ENCODE results near the gene LMAN2L.

LMAN2L gene

DNA sequence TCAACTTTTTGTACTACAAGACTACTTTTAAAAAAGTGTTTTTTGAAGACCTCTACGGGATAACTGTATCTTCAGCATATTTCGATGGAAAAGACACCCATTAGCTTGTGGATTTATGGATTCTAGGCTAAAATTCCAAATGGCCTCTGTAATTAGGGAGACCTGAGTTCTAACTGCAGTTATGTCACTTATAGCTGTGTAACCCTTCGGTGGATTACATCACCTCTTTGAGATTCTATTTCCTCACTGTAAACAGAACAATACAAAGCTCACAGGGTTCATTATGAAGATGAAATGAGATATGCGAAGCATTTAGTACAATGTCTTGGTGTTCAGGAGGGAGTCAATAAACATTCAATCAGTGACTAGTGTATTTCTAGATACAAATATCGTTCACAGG lies 24.2 kb downstream of the LMAN2L start:
- no peak overlapping the region for H3K4me3 ChIP-seq (ENCODE audit: low read depth, low read length)
- DNase-seq (ENCODE audit: low read depth), result no peak
- TF ChIP-seq, protein P1, sequence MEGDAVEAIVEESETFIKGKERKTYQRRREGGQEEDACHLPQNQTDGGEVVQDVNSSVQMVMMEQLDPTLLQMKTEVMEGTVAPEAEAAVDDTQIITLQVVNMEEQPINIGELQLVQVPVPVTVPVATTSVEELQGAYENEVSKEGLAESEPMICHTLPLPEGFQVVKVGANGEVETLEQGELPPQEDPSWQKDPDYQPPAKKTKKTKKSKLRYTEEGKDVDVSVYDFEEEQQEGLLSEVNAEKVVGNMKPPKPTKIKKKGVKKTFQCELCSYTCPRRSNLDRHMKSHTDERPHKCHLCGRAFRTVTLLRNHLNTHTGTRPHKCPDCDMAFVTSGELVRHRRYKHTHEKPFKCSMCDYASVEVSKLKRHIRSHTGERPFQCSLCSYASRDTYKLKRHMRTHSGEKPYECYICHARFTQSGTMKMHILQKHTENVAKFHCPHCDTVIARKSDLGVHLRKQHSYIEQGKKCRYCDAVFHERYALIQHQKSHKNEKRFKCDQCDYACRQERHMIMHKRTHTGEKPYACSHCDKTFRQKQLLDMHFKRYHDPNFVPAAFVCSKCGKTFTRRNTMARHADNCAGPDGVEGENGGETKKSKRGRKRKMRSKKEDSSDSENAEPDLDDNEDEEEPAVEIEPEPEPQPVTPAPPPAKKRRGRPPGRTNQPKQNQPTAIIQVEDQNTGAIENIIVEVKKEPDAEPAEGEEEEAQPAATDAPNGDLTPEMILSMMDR (IDR thresholded peaks at IDR 0.05; ENCODE audit: insufficient read depth, low read depth, low read length, missing control alignments), result no peak

DNA sequence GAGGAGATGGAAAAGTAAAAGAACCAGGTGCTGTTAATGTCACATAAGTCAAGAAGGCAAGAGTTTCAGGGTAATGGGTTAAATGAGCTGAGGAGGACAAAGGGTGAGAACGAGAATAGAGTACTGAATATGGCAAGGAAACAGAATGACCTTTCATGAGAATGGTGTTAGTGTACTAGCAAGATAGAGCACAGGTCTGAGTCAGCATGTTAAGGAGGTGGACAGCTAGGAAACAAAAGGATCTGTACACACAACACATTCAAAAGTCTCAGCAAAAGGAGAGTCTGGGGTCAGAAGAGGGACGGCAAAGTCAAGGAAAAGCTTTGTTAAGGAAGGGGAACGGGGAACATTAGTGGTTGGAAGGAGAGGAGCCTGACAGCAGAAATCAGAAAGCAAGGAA lies 28.9 kb downstream of the LMAN2L start:
- no peak for DNase-seq (ENCODE audit: low read depth)
- TF ChIP-seq, protein P1 (IDR thresholded peaks at IDR 0.05; ENCODE audit: insufficient read depth, low read depth, low read length, missing control alignments), result no peak
- H3K4me3 ChIP-seq (ENCODE audit: low read depth, low read length), result no peak overlapping the region

DNA sequence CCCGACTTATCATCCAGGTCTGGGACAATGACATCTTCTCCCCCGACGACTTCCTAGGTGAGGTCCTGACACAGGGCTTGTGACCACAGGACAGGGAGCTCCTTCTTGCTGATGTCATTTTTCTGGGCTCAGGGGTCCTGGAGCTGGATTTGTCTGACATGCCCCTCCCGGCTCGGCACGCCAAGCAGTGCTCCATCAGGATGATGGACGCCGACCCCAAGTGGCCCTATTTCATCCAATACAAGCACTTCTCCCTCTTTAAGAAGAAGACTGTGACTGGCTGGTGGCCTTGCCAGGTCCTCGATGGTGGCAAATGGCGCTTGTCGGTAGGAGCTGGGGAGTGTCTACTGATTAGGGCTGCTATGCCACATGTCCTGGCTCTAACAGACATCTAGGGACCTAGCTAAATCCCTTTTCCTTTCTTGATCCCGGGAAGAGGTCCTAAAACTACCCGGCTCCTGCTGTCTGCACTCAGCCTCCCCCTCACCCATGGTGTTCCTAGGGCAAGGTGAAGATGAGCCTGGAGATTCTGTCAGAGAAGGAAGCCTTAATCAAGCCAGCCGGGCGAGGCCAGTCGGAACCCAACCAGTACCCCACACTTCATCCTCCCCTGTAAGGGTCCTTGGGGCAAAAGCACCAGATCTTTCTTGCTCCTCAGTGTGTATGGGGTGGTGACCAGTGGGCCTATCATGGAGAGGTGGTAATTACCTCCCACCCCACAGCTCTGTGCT lies 36.7 kb downstream of the LMAN2L start:
- no peak for DNase-seq (ENCODE audit: low read depth)
- TF ChIP-seq, protein P1 (IDR thresholded peaks at IDR 0.05; ENCODE audit: insufficient read depth, low read depth, low read length, missing control alignments), result no peak
- H3K4me3 ChIP-seq (ENCODE audit: low read depth, low read length), result no peak overlapping the region

DNA sequence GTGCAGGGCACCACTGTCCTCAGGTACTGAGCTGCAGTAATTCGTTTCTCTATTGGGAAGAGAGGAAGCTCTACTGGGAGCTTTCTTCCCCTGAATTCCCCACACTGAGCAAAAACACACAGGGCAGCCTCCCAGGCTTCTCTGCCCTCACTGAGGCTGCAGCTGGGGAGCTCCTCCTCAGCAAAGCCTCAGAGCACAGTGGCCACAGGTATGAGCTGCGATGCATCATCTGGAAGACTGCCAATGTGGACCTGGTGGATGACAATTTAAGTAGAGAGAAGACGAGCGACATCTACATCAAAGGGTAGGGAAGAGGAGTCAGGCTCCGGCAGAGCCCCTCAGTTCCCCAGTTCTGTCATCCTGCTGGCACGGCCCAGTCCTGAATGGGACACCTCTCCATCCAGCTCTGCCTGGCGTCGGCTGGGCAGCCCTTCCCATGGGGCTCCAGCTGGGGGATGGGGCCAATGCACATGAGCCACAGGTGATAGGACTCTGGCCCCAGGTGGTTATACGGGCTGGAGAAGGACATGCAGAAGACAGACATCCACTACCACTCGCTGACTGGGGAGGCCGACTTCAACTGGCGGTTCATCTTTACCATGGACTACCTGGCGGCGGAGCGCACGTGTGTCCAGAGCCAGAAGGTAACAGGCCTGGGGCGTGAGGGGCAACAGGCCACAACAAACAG lies 37.6 kb downstream of the LMAN2L start:
- no peak for DNase-seq (ENCODE audit: low read depth)
- no peak overlapping the region for H3K4me3 ChIP-seq (ENCODE audit: low read depth, low read length)
- TF ChIP-seq, protein P1 (IDR thresholded peaks at IDR 0.05; ENCODE audit: insufficient read depth, low read depth, low read length, missing control alignments), result no peak

DNA sequence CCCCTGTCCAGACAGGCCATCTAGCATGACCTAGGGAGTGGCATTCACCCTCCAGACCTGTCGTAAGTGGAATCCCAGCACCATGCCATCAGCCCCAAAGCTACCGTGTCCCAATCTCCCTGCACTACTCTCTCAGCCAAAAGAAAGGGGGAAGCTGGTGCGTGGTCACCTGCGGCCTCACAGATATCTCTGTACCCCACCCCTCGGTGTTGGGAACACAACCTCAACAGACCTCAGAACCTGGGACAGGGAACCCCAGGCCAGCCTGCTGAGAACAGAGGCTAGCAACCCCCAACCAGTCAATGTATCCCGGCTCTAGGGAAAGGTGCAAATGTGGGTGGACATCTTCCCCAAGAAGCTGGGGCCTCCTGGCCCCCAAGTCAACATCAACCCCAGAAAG lies 38.2 kb downstream of the LMAN2L start:
- DNase-seq (ENCODE audit: low read depth), result no peak
- no peak overlapping the region for H3K4me3 ChIP-seq (ENCODE audit: low read depth, low read length)
- TF ChIP-seq, protein P1 (IDR thresholded peaks at IDR 0.05; ENCODE audit: insufficient read depth, low read depth, low read length, missing control alignments), result no peak

DNA sequence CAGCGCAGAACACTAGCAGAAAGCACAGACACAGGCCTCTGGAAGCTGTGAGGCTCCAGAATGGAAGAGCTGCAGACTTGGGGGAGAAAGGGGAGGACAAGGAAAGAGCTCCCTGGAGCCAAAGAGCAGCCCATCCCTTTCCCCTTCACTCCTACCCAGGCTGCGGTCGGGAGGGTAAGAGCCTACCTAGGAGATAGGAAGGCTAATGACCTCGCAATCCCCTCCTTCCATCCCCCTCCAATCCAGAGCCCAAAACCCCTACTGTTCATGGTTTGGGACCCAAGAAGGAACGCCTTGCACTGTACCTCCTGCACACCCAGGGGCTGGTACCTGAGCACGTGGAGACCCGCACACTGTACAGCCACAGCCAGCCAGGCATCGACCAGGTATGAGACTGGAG lies 39.8 kb downstream of the LMAN2L start:
- TF ChIP-seq, protein P1 (IDR thresholded peaks at IDR 0.05; ENCODE audit: insufficient read depth, low read depth, low read length, missing control alignments), result no peak
- H3K4me3 ChIP-seq (ENCODE audit: low read depth, low read length), result no peak overlapping the region
- DNase-seq (ENCODE audit: low read depth), result no peak

Measured in GM12865 (cell line).